Panc1 (cell line): ENCODE measurements around the gene SCN2B. TPM values are rescaled to one million over a fixed set of nuclear protein-coding genes. Genes with fewer than 3 reads are reported as not detected.

ENCODE experiments used
- ATAC-seq: fragments of 200-7000 bp; cut with Tn5 transposase; 2 replicates; pipeline ENCODE4 v1.9.1; 2020; ENCODE audit warnings: mild to moderate bottlenecking, moderate library complexity
- BruUV-seq: library from RNA; stranded (reverse); fragments of 400-500 nt; replicated peaks from 2 replicates; lab custom pipeline; 2021; lab: Mats Ljungman, UMichigan
- CTCF ChIA-PET: fragments of 300-600 bp; sonication (Branson Sonifier 250); formaldehyde crosslinking; loops from one replicate; lab custom pipeline; 2022; ENCODE audit warnings: antibody characterized with exemption; lab: Charles Lee
- POLR2A ChIA-PET: fragments of 300-600 bp; sonication (Branson Sonifier 250); formaldehyde crosslinking; loops from one replicate; lab custom pipeline; 2022; ENCODE audit warnings: antibody characterized with exemption; lab: Charles Lee
- DNase-seq: peaks from one replicate; pipeline ENCODE4 v3.0.0-alpha.2; 2010; ENCODE audit warnings: low read depth, low spot score
- H3K27ac ChIP-seq: 2 replicates; pipeline ENCODE4 v1.5.1; 2011; ENCODE audit warnings: mild to moderate bottlenecking, low read length, inconsistent platforms
- H3K27me3 ChIP-seq: fragments of 200-500 bp; sonication (Bioruptor generic); 2 replicates; pipeline ENCODE4 v1.6.0; 2014; ENCODE audit warnings: low read length, inconsistent platforms; ENCODE audit not compliant: control insufficient read depth, insufficient read depth
- H3K36me3 ChIP-seq: fragments of 200-500 bp; sonication (Bioruptor generic); 2 replicates; pipeline ENCODE4 v1.5.1; 2014; ENCODE audit warnings: inconsistent platforms, mild to moderate bottlenecking, low read length, moderate library complexity; ENCODE audit not compliant: control insufficient read depth, insufficient read depth
- H3K4me1 ChIP-seq: 2 replicates; pipeline ENCODE4 v1.5.1; 2011; ENCODE audit warnings: inconsistent platforms, mild to moderate bottlenecking, low read length, moderate library complexity; ENCODE audit not compliant: control insufficient read depth, insufficient read depth
- H3K4me3 ChIP-seq, 2 experiments: 2 replicates each; pipeline ENCODE4 v1.5.1; 2011 to 2012; ENCODE audit warnings: low read depth in 2 of 2, low read length in 2 of 2, mild to moderate bottlenecking in 2 of 2, inconsistent platforms in 1 of 2, moderate library complexity in 1 of 2
- H3K9me3 ChIP-seq: fragments of 200-500 bp; sonication (Bioruptor generic); 2 replicates; pipeline ENCODE4 v1.5.1; 2014; ENCODE audit warnings: low read depth, mild to moderate bottlenecking, inconsistent platforms, low read length, moderate library complexity; ENCODE audit not compliant: control insufficient read depth, insufficient read depth
- POLR2AphosphoS5 ChIP-seq: IDR thresholded peaks from 2 replicates; pipeline ENCODE4 v1.6.1; 2012; ENCODE audit warnings: mild to moderate bottlenecking, low read depth, low read length, moderate library complexity
- SIN3A ChIP-seq: IDR thresholded peaks from 2 replicates; pipeline ENCODE4 v1.6.1; 2012; ENCODE audit warnings: low read depth, mild to moderate bottlenecking, low read length, moderate library complexity, borderline replicate concordance; ENCODE audit not compliant: insufficient read depth
- TCF7L2 ChIP-seq: IDR thresholded peaks from 2 replicates; pipeline ENCODE4 v1.6.1; 2011; ENCODE audit warnings: mild to moderate bottlenecking, low read depth, low read length, inconsistent platforms
- in situ Hi-C: cut with HindIII; loops from 2 replicates; pipeline ENCODE4 v1.10.0; 2016; ENCODE audit warnings: low sequenced_read_pairs, low pct_unique_long_range_greater_than_20kb
- intact Hi-C: fragments of 100-400 bp; cut with micrococcal nuclease; formaldehyde crosslinking; loops from one replicate; pipeline ENCODE4 v1.10.0; 2022; ENCODE audit not compliant: unreplicated experiment
- total RNA-seq: library from RNA; stranded (reverse); gene quantifications from one replicate; pipeline ENCODE4 v1.2.1, GENCODE V29; 2021; ENCODE audit not compliant: unreplicated experiment
- TF ChIP-seq, protein P1 (sequence below), 2 experiments: IDR thresholded peaks; 2 replicates each; pipeline ENCODE4 v1.6.1; 2011 to 2012; ENCODE audit warnings: low read depth in 2 of 2, control low read depth in 1 of 2, low read length in 1 of 2, mild to moderate bottlenecking in 1 of 2, moderate library complexity in 1 of 2; ENCODE audit not compliant: insufficient read depth in 1 of 2
- TF ChIP-seq, protein P2 (sequence below): fragments of 450-650 bp; IDR thresholded peaks from 2 replicates; pipeline ENCODE4 v1.5.1; 2017; ENCODE audit warnings: mild to moderate bottlenecking

SCN2B gene
- total RNA-seq, 1 experiment from 2014 or later, result not detected

GRCh38 chr11:118149493-118149892, 26.9 kb downstream of the SCN2B start:
- Histone ChIP-seq H3K4me1 (no peaks in the 10 kb centered on the region; the same call in 1 of the 2 replicates), H3K9me3 (no peaks in the 10 kb centered on the region), H3K4me3 (no peak overlapping the region), H3K36me3 (no peaks in the 10 kb centered on the region), H3K27ac (no peak overlapping the region), H3K27me3 (peaks cover 26% of the 10 kb centered on the region)
- DNase-seq (no peak), ATAC-seq (no peak)
- BruUV-seq, result no TSS peak
- POLR2A ChIA-PET, result no interaction called here
- TF ChIP-seq TCF7L2 (no peak), SIN3A (no peak), POLR2AphosphoS5 (no peak)
- TF ChIP-seq, protein P1, sequence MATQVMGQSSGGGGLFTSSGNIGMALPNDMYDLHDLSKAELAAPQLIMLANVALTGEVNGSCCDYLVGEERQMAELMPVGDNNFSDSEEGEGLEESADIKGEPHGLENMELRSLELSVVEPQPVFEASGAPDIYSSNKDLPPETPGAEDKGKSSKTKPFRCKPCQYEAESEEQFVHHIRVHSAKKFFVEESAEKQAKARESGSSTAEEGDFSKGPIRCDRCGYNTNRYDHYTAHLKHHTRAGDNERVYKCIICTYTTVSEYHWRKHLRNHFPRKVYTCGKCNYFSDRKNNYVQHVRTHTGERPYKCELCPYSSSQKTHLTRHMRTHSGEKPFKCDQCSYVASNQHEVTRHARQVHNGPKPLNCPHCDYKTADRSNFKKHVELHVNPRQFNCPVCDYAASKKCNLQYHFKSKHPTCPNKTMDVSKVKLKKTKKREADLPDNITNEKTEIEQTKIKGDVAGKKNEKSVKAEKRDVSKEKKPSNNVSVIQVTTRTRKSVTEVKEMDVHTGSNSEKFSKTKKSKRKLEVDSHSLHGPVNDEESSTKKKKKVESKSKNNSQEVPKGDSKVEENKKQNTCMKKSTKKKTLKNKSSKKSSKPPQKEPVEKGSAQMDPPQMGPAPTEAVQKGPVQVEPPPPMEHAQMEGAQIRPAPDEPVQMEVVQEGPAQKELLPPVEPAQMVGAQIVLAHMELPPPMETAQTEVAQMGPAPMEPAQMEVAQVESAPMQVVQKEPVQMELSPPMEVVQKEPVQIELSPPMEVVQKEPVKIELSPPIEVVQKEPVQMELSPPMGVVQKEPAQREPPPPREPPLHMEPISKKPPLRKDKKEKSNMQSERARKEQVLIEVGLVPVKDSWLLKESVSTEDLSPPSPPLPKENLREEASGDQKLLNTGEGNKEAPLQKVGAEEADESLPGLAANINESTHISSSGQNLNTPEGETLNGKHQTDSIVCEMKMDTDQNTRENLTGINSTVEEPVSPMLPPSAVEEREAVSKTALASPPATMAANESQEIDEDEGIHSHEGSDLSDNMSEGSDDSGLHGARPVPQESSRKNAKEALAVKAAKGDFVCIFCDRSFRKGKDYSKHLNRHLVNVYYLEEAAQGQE (IDR thresholded peaks at IDR 0.05; ENCODE audit: insufficient read depth in 1 of 2, low read depth in 2 of 2, low read length in 1 of 2), result no peak
- TF ChIP-seq, protein P2, sequence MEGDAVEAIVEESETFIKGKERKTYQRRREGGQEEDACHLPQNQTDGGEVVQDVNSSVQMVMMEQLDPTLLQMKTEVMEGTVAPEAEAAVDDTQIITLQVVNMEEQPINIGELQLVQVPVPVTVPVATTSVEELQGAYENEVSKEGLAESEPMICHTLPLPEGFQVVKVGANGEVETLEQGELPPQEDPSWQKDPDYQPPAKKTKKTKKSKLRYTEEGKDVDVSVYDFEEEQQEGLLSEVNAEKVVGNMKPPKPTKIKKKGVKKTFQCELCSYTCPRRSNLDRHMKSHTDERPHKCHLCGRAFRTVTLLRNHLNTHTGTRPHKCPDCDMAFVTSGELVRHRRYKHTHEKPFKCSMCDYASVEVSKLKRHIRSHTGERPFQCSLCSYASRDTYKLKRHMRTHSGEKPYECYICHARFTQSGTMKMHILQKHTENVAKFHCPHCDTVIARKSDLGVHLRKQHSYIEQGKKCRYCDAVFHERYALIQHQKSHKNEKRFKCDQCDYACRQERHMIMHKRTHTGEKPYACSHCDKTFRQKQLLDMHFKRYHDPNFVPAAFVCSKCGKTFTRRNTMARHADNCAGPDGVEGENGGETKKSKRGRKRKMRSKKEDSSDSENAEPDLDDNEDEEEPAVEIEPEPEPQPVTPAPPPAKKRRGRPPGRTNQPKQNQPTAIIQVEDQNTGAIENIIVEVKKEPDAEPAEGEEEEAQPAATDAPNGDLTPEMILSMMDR, result no peak
- CTCF ChIA-PET, result interaction anchor here (0.5 to 1.1 kb wide), 2 partner anchors 22 to 225 kb away, joined by 3 to 4 read pairs; no protein-coding TSS in a partner anchor
- intact Hi-C loops, result loop anchor here (2.0 kb wide), 1 partner anchor 21 kb away; no protein-coding TSS in a partner anchor
- in situ Hi-C loops, result no loop called here

- Histone ChIP-seq H3K36me3 (no peaks in the 10 kb centered on the region), H3K27me3 (peaks cover 22% of the 10 kb centered on the region), H3K4me1 (no peaks in the 10 kb centered on the region; the same call in 1 of the 2 replicates), H3K4me3 (no peak overlapping the region), H3K9me3 (no peaks in the 10 kb centered on the region), H3K27ac (no peak overlapping the region)
- CTCF ChIA-PET, result interaction anchor here (0.5 to 1.0 kb wide), 2 partner anchors 32 to 226 kb away, joined by 3 read pairs; no protein-coding TSS in a partner anchor
- in situ Hi-C loops (no loop called here), intact Hi-C loops (loop anchor here (2.0 kb wide), 1 partner anchor 22 kb away; no protein-coding TSS in a partner anchor)
- TF ChIP-seq TCF7L2 (no peak), SIN3A (no peak), POLR2AphosphoS5 (no peak)
- TF ChIP-seq, protein P1 (IDR thresholded peaks at IDR 0.05; ENCODE audit: insufficient read depth in 1 of 2, low read depth in 2 of 2, low read length in 1 of 2), result no peak
- TF ChIP-seq, protein P2, result no peak
- BruUV-seq, result no TSS peak
- DNase-seq, result no peak
- POLR2A ChIA-PET, result no interaction called here
- ATAC-seq, result no peak
Observed at GRCh38 chr11:118148856-118149255, 27.6 kb downstream of the SCN2B start.
